Body of pancreas (tissue), 4 donors: ENCODE measurements around the gene IL6ST. TPM values are rescaled to one million over a fixed set of nuclear protein-coding genes. Genes with fewer than 3 reads are reported as not detected.
A peak's percentile ranks its signal among the peaks of the same experiment; 100 is the strongest.

Source experiments
- ATAC-seq: fragments of 150-250 bp; one replicate; pipeline ENCODE4 v1.9.1; 2016
- DNase-seq, 4 donors: peaks; one replicate each; pipeline ENCODE4 v3.0.0-alpha.2; 2019
- H3K27ac ChIP-seq, 4 donors: fragments of 200-600 bp; sonication (generic); 1 replicate in 3 of 4; 2 replicates in 1 of 4; pipeline versions ENCODE4 v1.5.1 to v1.6.1; 2016 to 2019; ENCODE audit warnings: mild to moderate bottlenecking in 1 of 4, mixed read lengths in 1 of 4, moderate library complexity in 1 of 4
- H3K27me3 ChIP-seq, 2 donors: fragments of 200-600 bp; sonication (generic); one replicate each; pipeline ENCODE4 v1.6.0; 2016; ENCODE audit warnings: mild to moderate bottlenecking in 1 of 2
- H3K36me3 ChIP-seq, 2 donors: fragments of 200-600 bp; sonication (generic); replicated peaks in 1 of 2; 2 replicates each; pipeline ENCODE4 v1.5.1; 2016; ENCODE audit warnings: low read depth in 2 of 2; ENCODE audit not compliant: insufficient read depth in 1 of 2
- H3K4me1 ChIP-seq: fragments of 200-600 bp; sonication (generic); one replicate; pipeline ENCODE4 v1.6.0; 2016
- H3K4me3 ChIP-seq, 2 donors: fragments of 200-600 bp; sonication (generic); 1 replicate in 1 of 2; 2 replicates in 1 of 2; pipeline ENCODE4 v1.5.1; 2016 to 2019
- H3K9me3 ChIP-seq, 3 donors: fragments of 200-600 bp; sonication (generic); 1 replicate in 2 of 3; 2 replicates in 1 of 3; pipeline ENCODE4 v1.5.1; 2016
- POLR2A ChIP-seq, 3 donors: fragments of 450-650 bp; IDR thresholded peaks; one replicate each; pipeline ENCODE4 v1.6.1; 2016; ENCODE audit warnings: antibody characterized with exemption in 3 of 3, mild to moderate bottlenecking in 2 of 3
- WGBS, 2 donors: methylation state at CpG; one replicate each; pipeline ENCODE4 v1.1.5; 2017; 5-methylcytosine and 5-hydroxymethylcytosine counted together
- intact Hi-C: fragments of 100-400 bp; cut with DNase I; formaldehyde crosslinking; loops from one replicate; pipeline ENCODE4 v1.15.1; 2023
- total RNA-seq, 2 donors: library from RNA; depleted of rRNA; stranded (reverse); fragments of >200 nt; gene quantifications; one replicate each; pipeline ENCODE4 v1.1.0, GENCODE V29; 2016
- TF ChIP-seq, protein P1 (sequence below), 7 experiments: fragments of 450-650 bp in 4 of 7; fragments of 200-600 bp in 3 of 7; sonication (generic) in 3 of 7; IDR thresholded peaks; one replicate each; pipeline ENCODE4 v1.5.1; 2016 to 2019; ENCODE audit warnings: antibody characterized with exemption in 7 of 7

IL6ST gene
- total RNA-seq, 2 donors from 2014 or later = 48.1 to 82.5 TPM

DNA sequence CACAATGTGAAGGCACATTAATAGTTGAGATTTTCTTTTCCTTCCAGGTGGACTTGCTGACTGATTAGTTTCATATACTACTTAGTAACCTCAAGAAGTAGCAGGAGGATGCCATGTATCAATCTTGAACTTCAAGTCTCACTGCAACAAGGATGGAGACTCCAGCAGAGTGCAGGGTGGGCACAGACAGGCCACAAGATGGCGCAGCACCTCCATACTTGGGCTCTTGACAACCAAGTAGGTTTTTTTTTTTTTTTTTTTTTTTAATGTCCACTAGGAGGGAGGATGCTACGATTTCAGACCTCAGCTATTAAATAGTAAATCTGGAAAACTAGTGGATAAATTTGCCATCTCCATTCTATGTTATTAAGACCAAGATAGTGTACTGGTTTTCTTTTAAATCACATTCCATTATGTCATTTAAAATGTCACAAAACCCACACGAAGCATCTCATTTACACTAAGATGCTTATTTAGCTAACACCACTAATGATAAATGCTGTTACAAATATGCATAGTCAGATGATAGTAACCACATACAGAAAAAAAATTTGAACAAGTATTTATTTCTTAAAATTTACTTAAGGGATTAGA, 58.6 kb downstream of the IL6ST start:
- Histone ChIP-seq H3K9me3 (no peaks in the 10 kb centered on the region), H3K27ac (no peak overlapping the region), H3K27me3 (no peaks in the 10 kb centered on the region), H3K4me3 (no peak overlapping the region), H3K36me3 (peaks cover 9 to 15% of the 10 kb centered on the region in 2 donors), H3K4me1 (peaks cover 3% of the 10 kb centered on the region)
- no peak for TF ChIP-seq POLR2A (IDR thresholded peaks at IDR 0.05)
- TF ChIP-seq, protein P1, sequence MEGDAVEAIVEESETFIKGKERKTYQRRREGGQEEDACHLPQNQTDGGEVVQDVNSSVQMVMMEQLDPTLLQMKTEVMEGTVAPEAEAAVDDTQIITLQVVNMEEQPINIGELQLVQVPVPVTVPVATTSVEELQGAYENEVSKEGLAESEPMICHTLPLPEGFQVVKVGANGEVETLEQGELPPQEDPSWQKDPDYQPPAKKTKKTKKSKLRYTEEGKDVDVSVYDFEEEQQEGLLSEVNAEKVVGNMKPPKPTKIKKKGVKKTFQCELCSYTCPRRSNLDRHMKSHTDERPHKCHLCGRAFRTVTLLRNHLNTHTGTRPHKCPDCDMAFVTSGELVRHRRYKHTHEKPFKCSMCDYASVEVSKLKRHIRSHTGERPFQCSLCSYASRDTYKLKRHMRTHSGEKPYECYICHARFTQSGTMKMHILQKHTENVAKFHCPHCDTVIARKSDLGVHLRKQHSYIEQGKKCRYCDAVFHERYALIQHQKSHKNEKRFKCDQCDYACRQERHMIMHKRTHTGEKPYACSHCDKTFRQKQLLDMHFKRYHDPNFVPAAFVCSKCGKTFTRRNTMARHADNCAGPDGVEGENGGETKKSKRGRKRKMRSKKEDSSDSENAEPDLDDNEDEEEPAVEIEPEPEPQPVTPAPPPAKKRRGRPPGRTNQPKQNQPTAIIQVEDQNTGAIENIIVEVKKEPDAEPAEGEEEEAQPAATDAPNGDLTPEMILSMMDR (IDR thresholded peaks at IDR 0.05) = peak; percentile 33 to 89 (median 71)
- intact Hi-C loops = loop anchor here (10.0 kb wide), 1 partner anchor 269 kb away; no protein-coding TSS in a partner anchor
- ATAC-seq (peak; percentile 45), DNase-seq (peak; percentile 63 to 85 (median 80))
- 29 to 41% methylated on average over 3 of the region's 3 CpGs for WGBS, 2 donors

DNA sequence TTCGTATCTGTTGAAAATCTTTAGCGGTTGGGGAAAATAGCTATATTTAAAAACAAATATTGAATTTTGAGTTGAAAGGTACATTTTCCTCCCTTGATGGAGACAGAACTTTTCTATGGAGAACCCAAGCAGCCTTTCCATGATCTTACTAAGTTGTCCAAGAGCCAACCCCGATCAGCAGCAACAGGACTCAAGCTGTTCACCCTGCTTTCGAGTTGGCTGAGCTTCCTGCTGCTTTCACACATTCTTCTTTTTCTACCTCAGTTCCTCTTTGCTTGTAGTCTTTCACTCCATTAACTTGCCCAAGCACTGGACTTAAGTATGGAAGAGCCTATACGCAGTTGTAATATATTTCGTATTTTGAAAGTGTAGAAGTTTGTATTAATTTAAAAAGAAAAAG, 59.4 kb downstream of the IL6ST start:
- Histone ChIP-seq H3K27me3 (no peaks in the 10 kb centered on the region), H3K4me1 (peaks cover 3% of the 10 kb centered on the region), H3K36me3 (peaks cover 9 to 10% of the 10 kb centered on the region in 2 donors), H3K27ac (no peak overlapping the region), H3K9me3 (no peaks in the 10 kb centered on the region), H3K4me3 (no peak overlapping the region)
- intact Hi-C loops = loop anchor here (10.0 kb wide), 1 partner anchor 269 kb away; no protein-coding TSS in a partner anchor
- ATAC-seq (no peak), DNase-seq (no peak)
- TF ChIP-seq POLR2A (IDR thresholded peaks at IDR 0.05) = no peak
- TF ChIP-seq, protein P1 (IDR thresholded peaks at IDR 0.05) = no peak
- WGBS, 2 donors = 92 to 95% methylated on average over 6 of the region's 6 CpGs

DNA sequence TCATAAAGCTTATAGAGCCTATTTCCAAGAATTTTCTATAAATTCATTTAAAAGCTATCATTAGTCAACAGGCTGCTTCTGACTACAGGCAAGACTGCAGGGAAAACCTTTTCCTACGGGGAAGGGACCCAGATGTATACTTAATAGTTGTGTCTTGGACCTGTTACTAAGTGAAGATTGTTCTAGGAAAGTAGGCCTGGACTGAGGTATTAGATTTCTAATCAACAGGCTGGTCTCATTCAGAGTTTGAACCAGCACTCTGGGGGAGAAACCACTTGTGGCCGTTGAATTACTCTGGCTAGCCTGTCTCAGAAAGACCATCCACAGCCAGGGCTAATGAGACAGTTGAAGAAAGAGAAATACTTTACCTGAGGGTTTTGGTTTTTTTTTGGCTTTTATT, 60.0 kb downstream of the IL6ST start:
- Histone ChIP-seq H3K4me1 (peaks cover 3% of the 10 kb centered on the region), H3K4me3 (no peak overlapping the region), H3K27ac (no peak overlapping the region), H3K9me3 (no peaks in the 10 kb centered on the region), H3K36me3 (peaks cover 7 to 9% of the 10 kb centered on the region in 2 donors), H3K27me3 (no peaks in the 10 kb centered on the region)
- intact Hi-C loops = loop anchor here (10.0 kb wide), 1 partner anchor 270 kb away; no protein-coding TSS in a partner anchor
- DNase-seq (no peak), ATAC-seq (no peak)
- WGBS, 2 donors = 80 to 95% methylated on average over 2 of the region's 2 CpGs
- TF ChIP-seq, protein P1 (IDR thresholded peaks at IDR 0.05) = no peak
- no peak for TF ChIP-seq POLR2A (IDR thresholded peaks at IDR 0.05)

DNA sequence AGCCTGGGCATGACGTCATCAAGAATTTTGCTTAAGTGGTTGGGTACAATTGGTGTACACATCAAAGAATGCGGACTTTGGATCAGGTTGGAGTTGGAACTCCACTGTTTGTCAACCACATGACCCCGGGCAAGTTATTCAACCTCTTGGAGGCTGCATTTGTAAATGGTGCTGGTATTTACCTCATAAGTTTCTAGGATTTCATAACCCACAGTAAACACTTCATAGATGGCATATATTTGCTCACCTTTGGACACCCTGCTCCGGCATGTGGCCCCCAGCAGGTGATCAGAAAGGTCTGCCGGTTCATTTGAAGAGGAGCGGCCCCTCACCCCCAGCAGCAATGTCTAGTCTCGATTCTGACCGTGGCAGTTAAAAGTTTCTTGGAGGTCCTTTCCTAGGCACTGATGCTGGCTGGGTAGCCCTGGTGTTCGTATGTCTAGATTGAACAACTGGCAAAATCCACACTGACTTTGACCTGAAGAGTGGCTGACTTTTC, 60.6 kb downstream of the IL6ST start:
- Histone ChIP-seq H3K27ac (no peak overlapping the region), H3K36me3 (peaks cover 4 to 5% of the 10 kb centered on the region in 2 donors), H3K4me1 (peaks cover 3% of the 10 kb centered on the region), H3K9me3 (no peaks in the 10 kb centered on the region), H3K4me3 (no peak overlapping the region), H3K27me3 (no peaks in the 10 kb centered on the region)
- TF ChIP-seq, protein P1 (IDR thresholded peaks at IDR 0.05) = peak in 1 of 7 experiments; percentile 1
- no peak for TF ChIP-seq POLR2A (IDR thresholded peaks at IDR 0.05)
- peak; percentile 58 for ATAC-seq
- 56% methylated on average over 9 of the region's 9 CpGs for WGBS, 2 donors
- intact Hi-C loops = loop anchor here (10.0 kb wide), 1 partner anchor 271 kb away; no protein-coding TSS in a partner anchor
- DNase-seq = peak in 3 of 4 donors; percentile 35 to 47 (median 36)
